Keratinocyte (primary cell): Measurements from ENCODE around the gene SERPINB5. TPM values are rescaled to one million over a fixed set of nuclear protein-coding genes. Genes with fewer than 3 reads are reported as not detected.
A peak's percentile ranks its signal among the peaks of the same experiment; 100 is the strongest.

Experiments used
- DNase-seq: peaks from one replicate; pipeline ENCODE4 v3.0.0-alpha.2; 2011; ENCODE audit warnings: low read depth, missing footprints, low spot score
- FAIRE-seq: peaks from 2 replicates; lab custom pipeline; 2011; peaks lifted over from hg19 to GRCh38; lab: Jason Lieb, UNC
- H2AFZ ChIP-seq: 2 replicates; pipeline ENCODE4 v1.6.0; 2012; ENCODE audit warnings: low read length, control low read depth, inconsistent platforms; ENCODE audit not compliant: control insufficient read depth
- H3K27ac ChIP-seq: 2 replicates; pipeline ENCODE4 v1.5.1; 2011; ENCODE audit warnings: low read length; ENCODE audit not compliant: control insufficient read depth, insufficient read depth
- H3K27me3 ChIP-seq: 3 replicates; pipeline ENCODE4 v1.6.0; 2011; ENCODE audit warnings: low read length; ENCODE audit not compliant: control insufficient read depth, insufficient read depth; ENCODE audit errors: extremely low read depth
- H3K36me3 ChIP-seq, 2 experiments: 2 replicates in 1 of 2; 3 replicates in 1 of 2; pipeline ENCODE4 v1.5.1; 2011; ENCODE audit warnings: low read length in 2 of 2, mild to moderate bottlenecking in 1 of 2; ENCODE audit not compliant: control insufficient read depth in 2 of 2, insufficient read depth in 2 of 2; ENCODE audit errors: extremely low read depth in 1 of 2
- H3K4me1 ChIP-seq: 3 replicates; pipeline ENCODE4 v1.5.1; 2011; ENCODE audit warnings: low read length; ENCODE audit not compliant: control insufficient read depth, insufficient read depth; ENCODE audit errors: extremely low read depth
- H3K4me2 ChIP-seq: 3 replicates; pipeline ENCODE4 v1.6.0; 2011; ENCODE audit warnings: low read depth, low read length; ENCODE audit not compliant: control insufficient read depth, insufficient read depth; ENCODE audit errors: extremely low read depth
- H3K4me3 ChIP-seq, 3 experiments: fragments of 200-600 bp in 1 of 3; sonication (generic) in 1 of 3; 2 replicates in 2 of 3; 3 replicates in 1 of 3; pipeline ENCODE4 v1.5.1; 2011 to 2016; ENCODE audit warnings: low read length in 3 of 3, mild to moderate bottlenecking in 3 of 3, control low read depth in 2 of 3, inconsistent platforms in 1 of 3, low read depth in 1 of 3, mixed read lengths in 1 of 3, mixed run types in 1 of 3, moderate library complexity in 1 of 3; ENCODE audit not compliant: control insufficient read depth in 2 of 3, insufficient read depth in 2 of 3; ENCODE audit errors: extremely low read depth in 1 of 3
- H3K79me2 ChIP-seq: 2 replicates; pipeline ENCODE4 v1.6.0; 2012; ENCODE audit warnings: low read length; ENCODE audit not compliant: control insufficient read depth, insufficient read depth
- H3K9ac ChIP-seq: 3 replicates; pipeline ENCODE4 v1.6.0; 2011; ENCODE audit warnings: low read length; ENCODE audit not compliant: control insufficient read depth, insufficient read depth; ENCODE audit errors: extremely low read depth
- H3K9me1 ChIP-seq: 3 replicates; pipeline ENCODE4 v1.6.0; 2011; ENCODE audit warnings: low read length; ENCODE audit not compliant: control insufficient read depth, insufficient read depth; ENCODE audit errors: extremely low read depth
- H3K9me3 ChIP-seq: 2 replicates; pipeline ENCODE4 v1.5.1; 2012; ENCODE audit warnings: low read depth, low read length; ENCODE audit not compliant: control insufficient read depth
- H4K20me1 ChIP-seq: 3 replicates; pipeline ENCODE4 v1.6.0; 2011; ENCODE audit warnings: low read length; ENCODE audit not compliant: control insufficient read depth, insufficient read depth; ENCODE audit errors: extremely low read depth
- CTCF ChIP-seq, 3 experiments: IDR thresholded peaks in 1 of 3; conservative IDR thresholded peaks in 1 of 3; optimal IDR thresholded peaks in 1 of 3; 2 replicates in 2 of 3; 3 replicates in 1 of 3; pipeline versions ENCODE3 to v1.5.1; 2011; ENCODE audit warnings: low read length in 3 of 3, mild to moderate bottlenecking in 3 of 3, moderate library complexity in 2 of 3, control low read depth in 1 of 3, inconsistent platforms in 1 of 3; ENCODE audit not compliant: insufficient read depth in 2 of 3; ENCODE audit errors: extremely low read depth in 1 of 3
- EZH2 ChIP-seq: IDR thresholded peaks from one replicate; pipeline ENCODE4 v1.6.1; 2012; ENCODE audit warnings: inconsistent platforms, mild to moderate bottlenecking, low read length, moderate library complexity
- dilution Hi-C: fragments of 300-500 bp; cut with MboI; formaldehyde crosslinking; loops from one replicate; pipeline ENCODE4 v1.7.0; 2020; ENCODE audit warnings: low sequenced_read_pairs; ENCODE audit not compliant: extremely low pct_ligation_motif_present
- polyA plus RNA-seq, 5 experiments: library from polyadenylated mRNA; depleted of rRNA in 3 of 5; stranded (reverse) in 3 of 5; stranded (forward) in 1 of 5; unstranded in 1 of 5; fragments of >200 nt; gene quantifications; 1 replicate in 1 of 5; 2 replicates in 3 of 5; 3 replicates in 1 of 5; pipeline versions ENCODE4 v1.2.1 to v1.2.3, GENCODE V29; 2011 to 2012; ENCODE audit warnings: missing spikeins in 2 of 5, low read depth in 1 of 5, low replicate concordance in 1 of 5

SERPINB5 gene
- polyA plus RNA-seq, 1 donor (not counting 4 experiments of a cell fraction or from before 2014, with no cell fraction given): 833 TPM

- peak; percentile 67 for FAIRE-seq
- no peaks in the 10 kb centered on the region for H3K79me2 ChIP-seq
- no peaks in the 10 kb centered on the region for H3K27me3 ChIP-seq
- DNase-seq: no peak
- H3K9me1 ChIP-seq: no peaks in the 10 kb centered on the region
- peak overlapping the region in 2 of 3 experiments; percentile 19 to 34 for H3K4me3 ChIP-seq
- H3K4me2 ChIP-seq: peak overlapping the region; percentile 76
- H3K9me3 ChIP-seq: no peaks in the 10 kb centered on the region
- peak overlapping the region; percentile 81 for H3K9ac ChIP-seq
- no peaks in the 10 kb centered on the region for H3K36me3 ChIP-seq
- no peak for TF ChIP-seq CTCF (optimal IDR thresholded peaks at IDR 0.05 in 1 of 3, IDR thresholded peaks at IDR 0.05 in 1 of 3, conservative IDR thresholded peaks at IDR 0.05 in 1 of 3; ENCODE audit: extremely low read depth in 1 of 3, insufficient read depth in 2 of 3, low read length in 3 of 3)
- no peak for TF ChIP-seq EZH2
- peaks cover 45% of the 10 kb centered on the region for H3K4me1 ChIP-seq
- dilution Hi-C loops: no loop called here
- peak overlapping the region; percentile 84 for H2AFZ ChIP-seq
- no peaks in the 10 kb centered on the region for H4K20me1 ChIP-seq
- peak overlapping the region; percentile 97 for H3K27ac ChIP-seq
Measured at GRCh38 chr18:63454497-63454896, 22.3 kb upstream of the SERPINB5 start.

- Histone ChIP-seq H3K4me2 (no peak overlapping the region), H3K4me1 (peaks cover 25% of the 10 kb centered on the region), H3K79me2 (no peaks in the 10 kb centered on the region), H3K36me3 (no peaks in the 10 kb centered on the region), H3K4me3 (no peak overlapping the region), H3K27me3 (no peaks in the 10 kb centered on the region), H3K9me3 (no peaks in the 10 kb centered on the region), H4K20me1 (no peaks in the 10 kb centered on the region), H3K9ac (no peak overlapping the region), H3K27ac (no peak overlapping the region), H3K9me1 (no peaks in the 10 kb centered on the region), H2AFZ (peak overlapping the region; percentile 28)
- FAIRE-seq: no peak
- no peak for TF ChIP-seq EZH2
- no peak for TF ChIP-seq CTCF (optimal IDR thresholded peaks at IDR 0.05 in 1 of 3, IDR thresholded peaks at IDR 0.05 in 1 of 3, conservative IDR thresholded peaks at IDR 0.05 in 1 of 3; ENCODE audit: extremely low read depth in 1 of 3, insufficient read depth in 2 of 3, low read length in 3 of 3)
- DNase-seq: no peak
- dilution Hi-C loops: no loop called here
Measured at GRCh38 chr18:63457977-63458376, 18.8 kb upstream of the SERPINB5 start.
